B cell (primary cell): ENCODE data around the gene PDS5A.
A peak's percentile ranks its signal among the peaks of the same experiment; 100 is the strongest.

Experiments used
- CTCF ChIP-seq: fragments of 200-600 bp; IDR thresholded peaks from one replicate; pipeline ENCODE4 v1.8.0; 2022; ENCODE audit warnings: antibody characterized with exemption, mild to moderate bottlenecking
- EZH2 ChIP-seq: IDR thresholded peaks from 2 replicates; pipeline ENCODE4 v1.6.1; 2012; ENCODE audit warnings: borderline replicate concordance, low read depth, mild to moderate bottlenecking, moderate library complexity, low read length; ENCODE audit not compliant: insufficient read depth, poor library complexity, severe bottlenecking

GRCh38 chr4:39977489-39978377 is at the start of gene PDS5A:
- TF ChIP-seq CTCF (peak; percentile 79), EZH2 (no peak)
